ENCODE results near the gene DENND1C. TPM values are rescaled to one million over a fixed set of nuclear protein-coding genes. Genes with fewer than 3 reads are reported as not detected.

The DENND1C gene
- total and polyA plus RNA-seq, 2 of the 8 experiments (the other 6 are each of a cell fraction or from before 2014, with no cell fraction given), result 3.6 to 4.0 TPM

GRCh38 chr19:6448045-6448444 is 33.5 kb downstream of the DENND1C start:
- Histone ChIP-seq H2AK5ac (ENCODE audit: low read depth, low read length) (no peak overlapping the region), H3K9me3 (ENCODE audit: insufficient read depth in 2 of 2, low read depth in 1 of 2, low read length in 1 of 2) (no peaks in the 10 kb centered on the region), H3K27ac (ENCODE audit: low read depth, low read length) (no peak overlapping the region), H3K23me2 (ENCODE audit: low read depth, low read length) (no peaks in the 10 kb centered on the region), H3K56ac (replicated peaks; ENCODE audit: insufficient read length, low read depth, low read length) (no peak overlapping the region), H3K14ac (ENCODE audit: insufficient read length) (no peak overlapping the region), H4K91ac (replicated peaks; ENCODE audit: insufficient read length, low read length) (no peak overlapping the region), H2AFZ (ENCODE audit: low read length) (no peak overlapping the region), H3K4me3 (ENCODE audit: extremely low read depth in 1 of 4, insufficient read depth in 2 of 4, low read depth in 3 of 4, low read length in 4 of 4) (no peak overlapping the region), H3K79me2 (ENCODE audit: control insufficient read depth in 1 of 2, insufficient read depth in 2 of 2, low read length in 2 of 2) (no peaks in the 10 kb centered on the region), H3K79me1 (ENCODE audit: low read depth, low read length) (no peaks in the 10 kb centered on the region), H3K4ac (replicated peaks; ENCODE audit: insufficient read length, low read depth, low read length) (no peak overlapping the region), H3K4me1 (replicated peaks in 1 of 4; ENCODE audit: control insufficient read depth in 3 of 4, insufficient read depth in 4 of 4, low read length in 3 of 4) (no peaks in the 10 kb centered on the region), H4K8ac (ENCODE audit: extremely low read depth, insufficient read depth, low read length) (no peak overlapping the region), H3K36me3 (ENCODE audit: control insufficient read depth in 2 of 4, insufficient read depth in 4 of 4, low read length in 3 of 4) (peaks cover 0 to 9% (median 0%) of the 10 kb centered on the region in 4 experiments; a peak in 1 of 8 replicates), H2BK120ac (replicated peaks; ENCODE audit: low read depth, low read length) (no peak overlapping the region), H3K27me3 (replicated peaks in 1 of 4; ENCODE audit: control insufficient read depth in 3 of 4, extremely low read depth in 1 of 4, insufficient read depth in 3 of 4, low read length in 3 of 4) (no peaks in the 10 kb centered on the region), H4K20me1 (replicated peaks in 1 of 2; ENCODE audit: control insufficient read depth in 1 of 2, insufficient read depth in 2 of 2, low read length in 2 of 2) (no peaks in the 10 kb centered on the region), H4K5ac (ENCODE audit: insufficient read length, low read depth, low read length) (no peak overlapping the region), H2BK5ac (ENCODE audit: low read depth, low read length) (no peak overlapping the region), H3K4me2 (ENCODE audit: insufficient read depth in 1 of 2, low read depth in 2 of 2, low read length in 2 of 2) (no peak overlapping the region), H2BK12ac (ENCODE audit: low read depth, low read length) (no peak overlapping the region), H3K18ac (ENCODE audit: extremely low read depth, low read length) (no peak overlapping the region), H3K9ac (replicated peaks in 1 of 4; ENCODE audit: extremely low read depth in 1 of 4, low read depth in 3 of 4, low read length in 3 of 4) (no peak overlapping the region), H2BK15ac (ENCODE audit: low read length) (no peak overlapping the region), H3K23ac (ENCODE audit: insufficient read length) (no peak overlapping the region), H2BK20ac (ENCODE audit: low read length) (no peak overlapping the region)
- 80% methylated on average over 3 of the region's 3 CpGs; no CpG with 5 or more reads in 1 of the 2 experiments for WGBS, 2 experiments (ENCODE audit: extremely low coverage in 1 of 2, insufficient coverage in 1 of 2, insufficient read length in 1 of 2, insufficient replicate concordance in 2 of 2, low coverage in 1 of 2, low lambda C conversion rate in 2 of 2, missing lambda C conversion rate in 1 of 2)
- FAIRE-seq (no peak), DNase-seq (ENCODE audit: low read depth in 1 of 2, low spot score in 2 of 2) (no peak)
- ChIA-PET CTCF (ENCODE audit: partially characterized antibody) (interaction anchor here (1.0 kb wide), 1 partner anchor 11 kb away, joined by 3 read pairs; no protein-coding TSS in a partner anchor), POLR2A (ENCODE audit: partially characterized antibody) (no interaction called here)
- TF ChIP-seq MAFK (IDR thresholded peaks at IDR 0.05; ENCODE audit: low read depth, low read length) (no peak), PHF8 (conservative IDR thresholded peaks at IDR 0.05; ENCODE audit: low read depth, low read length) (no peak), SP1 (IDR thresholded peaks at IDR 0.05; ENCODE audit: low read depth, low read length) (no peak), JUN (IDR thresholded peaks at IDR 0.05; ENCODE audit: low read depth, low read length) (no peak), GTF2F1 (IDR thresholded peaks at IDR 0.05; ENCODE audit: borderline replicate concordance, low read depth, low read length) (no peak), SAP30 (IDR thresholded peaks at IDR 0.05; ENCODE audit: insufficient read depth, insufficient replicate concordance, low read length) (no peak), BRCA1 (IDR thresholded peaks at IDR 0.05; ENCODE audit: low read depth, low read length) (no peak), GABPA (IDR thresholded peaks at IDR 0.05; ENCODE audit: borderline replicate concordance, insufficient read depth, low read length) (no peak), RFX5 (IDR thresholded peaks at IDR 0.05; ENCODE audit: borderline replicate concordance, low read depth, low read length) (no peak), POU5F1 (IDR thresholded peaks at IDR 0.05; ENCODE audit: low read depth, low read length) (no peak), JUND (IDR thresholded peaks at IDR 0.05; ENCODE audit: low read length) (no peak), CHD1 (IDR thresholded peaks at IDR 0.05; ENCODE audit: low read depth, low read length) (no peak), TAF1 (IDR thresholded peaks at IDR 0.05; ENCODE audit: low read depth, low read length) (no peak), NANOG (IDR thresholded peaks at IDR 0.05; ENCODE audit: insufficient read depth, low read depth, low read length, poor library complexity, severe bottlenecking) (no peak)
